Measurements from ENCODE around the gene UGGT2. TPM values are rescaled to one million over a fixed set of nuclear protein-coding genes. Genes with fewer than 3 reads are reported as not detected.
"Not testable (repeated sequence)": the region's sequence is repeated elsewhere in the genome, so short reads cannot be mapped to it uniquely, and the experiment has no call there.

Gene UGGT2
- total RNA-seq: 0.37 TPM in 1 of 2 replicates, not detected in the other

- intact Hi-C loops (cut with micrococcal nuclease): no loop called here
Observed at GRCh38 chr13:96053003-96053703, at the start of gene UGGT2. TSS of gene UGGT2 (minus strand) at chr13:96053401. CDS start at chr13:96053312, 89 bp downstream.

- intact Hi-C loops (cut with micrococcal nuclease): no loop called here
Observed at GRCh38 chr13:96100457-96101220, 47.4 kb upstream of the UGGT2 start.

GRCh38 chr13:96093296-96094006, 40.2 kb upstream of the UGGT2 start:
- intact Hi-C loops (cut with micrococcal nuclease): no loop called here

- intact Hi-C loops (cut with micrococcal nuclease): no loop called here
Observed at GRCh38 chr13:96091164-96092117, 38.2 kb upstream of the UGGT2 start.

- intact Hi-C loops (cut with micrococcal nuclease): no loop called here
Observed at GRCh38 chr13:96090240-96091101, 37.3 kb upstream of the UGGT2 start.

GRCh38 chr13:96089749-96090239, 36.6 kb upstream of the UGGT2 start, which contains the start of gene HS6ST3:
TSS of gene HS6ST3 (plus strand) at chr13:96090107.
- intact Hi-C loops (cut with micrococcal nuclease): no loop called here

GRCh38 chr13:96089139-96089538, 35.9 kb upstream of the UGGT2 start:
- intact Hi-C loops (cut with micrococcal nuclease): no loop called here

GRCh38 chr13:96086736-96087135, 33.5 kb upstream of the UGGT2 start:
- intact Hi-C loops (cut with micrococcal nuclease): no loop called here

- intact Hi-C loops (cut with micrococcal nuclease): no loop called here
Observed at GRCh38 chr13:96082640-96083039, 29.4 kb upstream of the UGGT2 start.

- intact Hi-C loops (cut with micrococcal nuclease): no loop called here
Observed at GRCh38 chr13:96081888-96082287, 28.7 kb upstream of the UGGT2 start.

GRCh38 chr13:96080676-96081075, 27.5 kb upstream of the UGGT2 start:
- intact Hi-C loops (cut with micrococcal nuclease): no loop called here

- intact Hi-C loops (cut with micrococcal nuclease): no loop called here
Observed at GRCh38 chr13:96075953-96076543, 22.8 kb upstream of the UGGT2 start.

GRCh38 chr13:96072392-96072791, 19.2 kb upstream of the UGGT2 start:
- intact Hi-C loops (cut with micrococcal nuclease): no loop called here

- intact Hi-C loops (cut with micrococcal nuclease): no loop called here
Observed at GRCh38 chr13:96071504-96071903, 18.3 kb upstream of the UGGT2 start.

- intact Hi-C loops (cut with micrococcal nuclease): no loop called here
Observed at GRCh38 chr13:96068729-96069128, 15.5 kb upstream of the UGGT2 start.

GRCh38 chr13:96065849-96066248, 12.6 kb upstream of the UGGT2 start:
- intact Hi-C loops (cut with micrococcal nuclease): no loop called here

GRCh38 chr13:96052656-96053002, 572 bp downstream of the UGGT2 start:
- intact Hi-C loops (cut with micrococcal nuclease): no loop called here

- intact Hi-C loops (cut with micrococcal nuclease): not testable (repeated sequence)
Observed at GRCh38 chr13:96051946-96052345, 1.3 kb downstream of the UGGT2 start.

GRCh38 chr13:96051491-96051890, 1.7 kb downstream of the UGGT2 start:
- intact Hi-C loops (cut with micrococcal nuclease): not testable (repeated sequence)

Data from T-helper 1 cell treated with Interleukin-12 subunit alpha and Interleukin-12 subunit beta and Interleukin-4 antibody, amounts not matched to agents 30 ng/mL and 1 ng/mL, for 36 hours (primary cell).